ENCODE measurements around the gene ALG14.

The ALG14 gene

GRCh38 chr1:94926126-94926914 is 146.4 kb downstream of the ALG14 start:
- DNase-seq, result peak; percentile 46

- peak; percentile 74 for DNase-seq
Measured at GRCh38 chr1:94925561-94926125, 147.1 kb downstream of the ALG14 start.

- no peak for DNase-seq
Measured at GRCh38 chr1:94925004-94925403, 147.7 kb downstream of the ALG14 start.

Measured in NCI-H2171 treated with DMSO at 0.1 percent for 48 hours (cell line).